ENCODE measurements around the gene CNTNAP2.

Gene CNTNAP2

DNA sequence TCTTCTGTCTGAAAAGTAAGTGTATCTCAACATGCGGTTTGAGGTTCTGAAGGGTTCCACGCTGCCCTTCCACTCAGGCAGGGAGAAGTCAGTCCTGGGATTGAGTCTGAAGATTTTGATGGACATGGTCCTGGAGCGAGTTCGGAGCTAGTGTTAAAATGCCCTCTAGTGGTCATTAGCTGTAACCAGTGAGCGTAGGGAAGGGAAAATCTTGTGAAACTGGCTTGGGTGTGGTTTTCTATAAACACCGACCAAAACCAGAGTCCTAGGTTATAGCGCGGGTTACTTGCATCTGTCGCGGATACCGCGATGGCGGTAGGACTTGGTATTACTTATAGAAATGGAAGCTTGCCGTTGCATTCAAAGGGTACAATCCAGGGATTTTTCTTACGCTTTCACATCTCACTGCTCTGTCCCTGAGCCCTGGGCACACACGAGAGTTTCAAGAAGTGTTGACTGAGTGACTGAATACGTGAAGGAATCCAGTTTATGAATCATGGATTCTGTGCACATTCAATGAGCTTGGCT is 2125.8 kb downstream of the CNTNAP2 start:
- DNase-seq = peak; percentile 43

DNA sequence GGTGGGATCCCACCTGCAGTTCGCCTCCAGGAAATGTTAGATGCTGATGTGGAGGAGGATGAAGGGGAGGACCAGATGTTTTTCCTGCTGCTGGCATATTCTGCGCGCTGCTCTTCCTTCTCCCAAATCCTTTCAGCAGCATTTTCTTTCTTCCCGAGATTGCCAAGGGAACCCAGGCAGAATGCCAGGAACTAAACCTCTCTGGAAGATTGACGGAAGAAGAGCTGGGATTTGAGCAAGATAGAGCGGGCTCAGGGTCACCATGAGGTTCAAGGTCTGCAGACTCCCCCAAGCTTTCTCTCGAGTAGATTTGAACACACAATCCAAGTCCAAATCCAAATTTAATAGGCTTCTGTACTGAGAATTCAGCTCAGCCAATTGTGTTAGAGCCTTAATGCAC is 2128.8 kb downstream of the CNTNAP2 start:
- DNase-seq = no peak

DNA sequence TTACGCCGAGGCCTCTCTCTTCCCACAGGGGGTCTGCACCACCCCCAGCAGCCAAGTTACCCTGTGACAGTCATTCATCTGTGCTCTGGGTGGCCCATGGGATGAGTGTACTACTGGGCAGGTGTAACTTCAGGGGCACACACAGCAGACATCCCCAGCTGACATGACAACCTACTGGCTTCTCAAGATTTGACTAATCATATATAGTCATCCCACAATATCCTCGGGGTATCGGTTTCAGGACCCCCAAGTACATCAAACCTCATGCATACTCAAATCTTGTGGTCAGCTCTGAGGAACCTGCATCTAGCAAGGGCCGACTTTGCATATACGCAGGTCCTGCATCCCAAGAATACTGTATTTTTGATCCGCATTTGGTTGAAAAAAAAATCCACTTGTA is 2137.0 kb downstream of the CNTNAP2 start:
- no peak for DNase-seq

DNA sequence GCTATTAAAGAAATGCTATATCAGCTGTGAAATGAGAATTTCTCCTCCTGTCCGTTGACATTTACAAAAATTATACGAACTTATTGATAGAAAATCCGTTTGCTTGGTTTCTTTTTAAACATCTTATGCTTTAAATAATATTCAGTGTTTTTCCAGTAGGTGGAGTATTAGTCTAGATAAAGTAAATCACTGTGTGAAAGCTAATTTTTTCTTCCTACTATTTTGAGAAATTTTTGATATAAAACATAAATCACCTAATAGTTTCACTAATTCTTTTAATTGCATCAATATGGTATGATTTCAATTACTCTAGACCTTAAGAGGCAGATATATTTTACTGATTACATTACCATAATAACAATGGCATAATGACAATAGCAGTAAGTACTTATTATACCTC is 2138.7 kb downstream of the CNTNAP2 start:
- DNase-seq = no peak

DNA sequence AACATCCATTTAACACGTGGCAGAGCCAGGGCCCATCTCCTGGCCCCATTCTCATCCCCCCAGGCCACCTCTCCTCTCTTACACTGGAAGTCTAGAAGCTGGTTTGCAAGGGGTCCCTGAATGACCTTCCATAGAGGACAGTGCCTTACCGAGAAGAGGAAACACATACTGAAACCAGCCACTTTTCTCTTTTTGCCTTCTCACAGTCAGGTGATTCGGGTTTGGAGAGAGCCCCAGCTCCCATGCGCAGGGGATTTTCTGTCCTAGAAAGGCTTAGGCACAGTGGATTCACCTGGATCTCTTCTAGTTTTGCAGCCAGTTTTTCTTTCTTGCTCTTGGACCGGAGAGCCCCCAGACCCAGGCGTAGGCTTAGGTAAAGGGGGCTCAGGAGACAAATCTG is 2139.8 kb downstream of the CNTNAP2 start:
- no peak for DNase-seq

DNA sequence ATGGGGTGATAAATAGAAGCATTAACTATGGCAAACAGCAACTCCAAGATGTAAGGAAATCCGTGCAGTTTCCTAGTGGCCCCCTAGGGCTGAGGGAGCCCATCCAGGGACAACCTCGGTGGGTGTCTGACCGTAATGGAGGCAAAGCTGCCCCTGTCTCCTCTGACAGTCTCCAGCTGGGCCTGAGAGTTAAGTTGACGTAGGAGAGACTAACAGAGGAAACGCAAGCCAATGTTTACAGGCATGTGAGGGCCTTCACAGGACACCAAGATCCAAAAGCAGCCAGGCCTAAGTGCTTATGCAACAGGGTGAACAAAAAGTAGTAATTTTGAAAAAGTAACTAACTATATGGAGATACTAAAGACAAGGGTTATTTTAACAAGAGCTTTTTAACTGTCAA is 2144.0 kb downstream of the CNTNAP2 start:
- no peak for DNase-seq

DNA sequence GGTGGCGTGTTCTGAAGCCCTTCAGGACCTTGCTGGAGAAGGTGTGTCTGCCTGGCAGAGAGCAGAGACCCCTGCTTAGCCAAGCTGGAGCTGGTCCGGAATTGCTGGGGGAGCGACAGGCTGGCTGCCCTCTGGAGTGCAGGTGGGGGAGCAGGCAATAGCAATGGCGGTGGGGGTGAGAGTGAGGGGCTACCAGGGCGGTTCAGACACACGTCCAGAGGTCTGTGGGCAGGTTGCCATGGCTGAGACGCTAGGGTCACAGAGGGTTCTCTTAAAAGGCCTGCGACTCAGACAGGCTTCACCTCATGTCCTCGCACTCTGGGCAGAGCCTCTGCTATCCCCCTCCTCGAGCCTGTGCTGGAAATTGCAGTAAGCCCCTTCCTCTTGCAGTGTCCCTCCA is 2144.9 kb downstream of the CNTNAP2 start:
- no peak for DNase-seq

DNA sequence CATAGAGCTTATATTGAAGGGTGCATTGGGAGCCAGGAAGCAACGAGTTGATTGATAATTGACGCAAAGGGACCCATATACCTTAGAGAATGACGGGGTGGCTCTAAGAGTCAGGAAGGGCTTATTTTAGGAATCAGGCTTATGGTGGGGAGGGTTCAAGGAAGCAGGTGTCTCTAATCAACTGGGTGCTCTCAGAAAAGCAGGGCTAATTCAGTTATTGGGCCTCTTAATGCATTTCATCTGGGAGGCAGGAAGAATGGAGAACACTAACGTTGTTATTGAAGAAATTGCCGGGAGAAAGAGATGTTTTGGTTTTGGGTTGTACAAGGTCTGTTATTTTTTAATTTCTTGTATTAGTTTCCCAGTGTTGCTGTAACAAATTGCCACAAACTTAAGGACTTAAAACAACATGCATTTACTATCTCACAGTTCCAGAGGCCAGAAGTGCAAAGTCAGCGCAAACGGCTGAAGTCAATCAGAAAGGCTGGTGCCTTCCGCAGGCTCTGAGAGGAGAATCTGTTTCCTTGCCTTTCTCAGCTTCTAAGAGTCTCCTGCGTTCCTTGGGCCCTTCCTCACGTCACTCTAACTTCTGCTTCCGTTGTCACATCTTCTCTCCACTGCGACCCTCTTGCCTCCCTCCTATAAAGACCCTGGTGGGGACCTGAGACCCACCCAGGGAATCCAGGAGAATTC is 2145.5 kb downstream of the CNTNAP2 start:
- no peak for DNase-seq

DNA sequence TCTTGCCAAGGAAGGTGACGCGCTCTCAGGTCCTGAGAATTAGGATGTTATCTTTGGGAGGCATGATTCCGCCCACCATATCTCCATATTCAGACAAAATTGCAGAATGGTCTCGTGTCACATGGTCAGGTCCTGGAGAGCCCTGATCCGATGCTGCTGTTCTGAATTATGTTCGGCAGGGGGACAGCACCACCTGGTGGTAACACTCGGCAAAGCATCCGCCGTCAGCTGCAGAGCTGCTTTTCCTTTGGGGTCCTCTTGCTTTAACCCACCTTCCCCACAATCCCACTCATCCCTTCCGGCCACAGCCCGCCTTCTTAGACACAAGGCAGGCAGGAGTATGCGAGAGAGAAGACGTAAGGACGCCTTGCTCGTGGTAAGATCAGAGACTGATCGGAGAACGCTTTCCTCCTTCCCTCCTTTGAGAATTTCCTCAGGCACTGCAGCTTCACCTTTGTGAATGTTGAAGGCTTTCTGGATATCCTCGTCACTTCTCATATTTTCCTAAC is 2146.2 kb downstream of the CNTNAP2 start:
- DNase-seq = peak; percentile 76

DNA sequence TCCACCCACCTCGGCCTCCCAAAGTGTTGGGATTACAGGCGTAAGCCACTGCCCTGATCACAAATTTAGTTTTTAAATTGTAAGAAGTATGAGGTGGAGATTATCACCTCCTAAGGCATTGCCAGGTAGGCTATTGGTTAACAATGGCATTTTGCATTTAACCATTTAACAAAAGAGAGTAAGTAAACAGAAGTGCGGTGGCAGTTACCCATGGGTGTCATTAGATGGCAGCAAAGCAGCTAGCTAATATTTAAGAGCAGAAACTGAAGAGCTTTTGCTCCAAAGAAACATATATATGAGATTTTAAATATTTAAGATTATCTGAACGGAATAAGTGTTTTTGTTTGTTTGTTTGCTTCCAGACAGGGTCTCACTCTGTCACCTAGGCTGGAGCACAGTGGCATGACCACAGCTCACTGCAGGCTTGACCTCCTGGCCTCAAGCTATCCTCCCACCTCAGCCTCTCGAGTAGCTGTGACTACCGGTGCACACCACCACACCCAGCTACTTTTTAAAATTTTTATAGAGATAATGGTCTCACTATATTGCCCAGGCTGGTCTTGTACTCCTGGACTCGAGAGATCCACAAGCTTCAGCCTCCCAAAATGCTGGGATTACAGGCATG is 2148.4 kb downstream of the CNTNAP2 start:
- no peak for DNase-seq

DNA sequence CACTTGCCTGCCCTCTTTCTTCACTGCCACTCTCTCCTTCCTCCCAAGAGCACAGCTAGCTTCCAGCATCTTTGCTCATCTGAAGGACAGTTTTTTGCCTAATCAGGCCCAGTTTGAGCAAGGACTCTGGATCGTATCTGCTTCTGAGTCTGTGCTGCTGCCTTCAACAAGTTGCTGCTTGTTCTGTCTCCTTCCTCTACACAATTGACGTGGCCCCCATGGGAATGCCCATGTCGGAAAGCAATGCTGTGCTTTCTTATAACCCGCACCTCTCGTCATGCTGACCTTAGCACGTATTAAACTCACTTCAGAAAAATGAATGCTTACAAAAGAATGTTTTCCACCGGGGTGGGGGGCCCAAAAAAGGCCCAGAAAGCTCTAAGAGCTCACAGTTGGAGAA is 2149.3 kb downstream of the CNTNAP2 start:
- no peak for DNase-seq

DNA sequence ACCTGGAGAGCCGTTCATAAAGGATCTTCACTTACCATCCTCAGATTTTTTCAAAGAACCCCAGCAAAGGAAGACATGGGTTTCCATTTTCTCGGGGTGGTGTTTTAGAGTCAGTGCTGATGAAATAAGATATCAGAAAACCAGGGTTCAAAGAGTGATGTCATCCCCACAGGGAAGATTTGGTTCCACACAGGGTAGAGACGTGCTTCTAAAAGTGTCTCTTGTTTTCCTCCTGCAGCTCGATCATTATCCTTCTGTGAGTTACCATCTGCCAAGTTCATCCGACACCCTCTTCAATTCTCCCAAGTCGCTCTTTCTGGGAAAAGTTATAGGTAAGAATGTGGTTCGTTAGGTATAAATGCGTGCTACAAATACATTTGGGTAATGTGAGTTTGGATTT is 2150.2 kb downstream of the CNTNAP2 start:
- no peak for DNase-seq

DNA sequence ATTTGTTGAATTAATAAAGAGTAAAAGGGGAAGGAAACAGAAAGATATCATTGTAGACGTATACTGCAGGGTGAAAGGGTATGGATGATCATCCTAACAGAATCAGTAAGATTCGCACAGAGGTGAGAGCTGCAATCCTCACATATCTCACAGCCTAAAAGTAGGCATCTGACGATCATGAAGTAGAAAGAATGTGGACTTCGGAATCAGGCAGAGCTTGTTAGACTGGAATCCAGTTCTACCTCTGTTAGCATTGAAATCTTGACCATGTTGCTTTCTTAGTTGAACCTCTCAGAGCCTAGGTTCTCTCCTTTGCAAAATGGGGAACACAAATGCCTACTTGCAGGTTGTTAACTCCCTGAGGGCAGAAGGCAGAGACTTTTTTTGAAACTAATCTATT is 2154.0 kb downstream of the CNTNAP2 start:
- no peak for DNase-seq

DNA sequence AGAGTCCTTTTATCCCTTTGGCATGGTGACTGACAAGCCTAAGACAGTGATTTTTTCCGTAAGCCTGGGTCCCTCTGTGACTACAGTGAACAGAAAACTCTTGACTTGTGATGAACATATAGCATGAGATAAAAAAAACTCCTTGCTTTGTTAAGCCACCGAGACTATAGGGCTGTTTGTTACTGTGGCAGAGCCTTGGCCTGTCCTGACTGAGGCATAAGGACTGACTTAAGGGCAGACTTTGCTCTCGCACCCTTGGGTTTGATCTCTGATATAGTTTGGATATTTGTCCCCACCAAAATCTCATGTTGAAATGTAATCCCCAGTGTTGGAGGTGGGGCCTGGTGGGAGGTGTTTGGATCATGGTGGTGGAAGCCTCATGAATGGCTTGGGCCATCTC is 2157.5 kb downstream of the CNTNAP2 start:
- no peak for DNase-seq

DNA sequence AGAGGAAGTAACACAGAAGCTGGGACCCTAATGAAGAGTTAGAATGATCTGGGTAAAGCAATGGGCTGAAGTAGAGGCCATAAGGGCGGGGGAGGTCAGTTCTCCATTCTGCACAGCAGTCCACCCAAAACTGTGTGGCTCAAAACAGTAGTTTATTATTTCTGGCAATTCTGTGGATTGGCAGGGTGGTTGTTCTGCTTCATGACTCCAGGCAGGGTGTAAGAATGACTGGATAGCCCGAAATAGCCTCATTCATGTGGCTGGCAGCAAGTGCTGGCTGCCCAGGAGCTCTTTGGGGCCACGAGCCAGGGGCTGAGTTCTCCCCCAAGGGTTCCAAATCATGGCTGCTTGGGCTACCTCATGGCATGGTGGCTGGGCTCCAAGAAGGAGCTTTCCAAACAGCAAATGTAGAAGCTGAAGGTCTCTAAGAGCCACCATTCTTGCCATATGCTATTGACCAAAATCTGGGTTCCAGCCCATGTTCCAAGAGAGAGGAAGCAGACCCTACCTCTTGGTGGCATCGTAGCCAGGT is 2158.8 kb downstream of the CNTNAP2 start:
- no peak for DNase-seq

DNA sequence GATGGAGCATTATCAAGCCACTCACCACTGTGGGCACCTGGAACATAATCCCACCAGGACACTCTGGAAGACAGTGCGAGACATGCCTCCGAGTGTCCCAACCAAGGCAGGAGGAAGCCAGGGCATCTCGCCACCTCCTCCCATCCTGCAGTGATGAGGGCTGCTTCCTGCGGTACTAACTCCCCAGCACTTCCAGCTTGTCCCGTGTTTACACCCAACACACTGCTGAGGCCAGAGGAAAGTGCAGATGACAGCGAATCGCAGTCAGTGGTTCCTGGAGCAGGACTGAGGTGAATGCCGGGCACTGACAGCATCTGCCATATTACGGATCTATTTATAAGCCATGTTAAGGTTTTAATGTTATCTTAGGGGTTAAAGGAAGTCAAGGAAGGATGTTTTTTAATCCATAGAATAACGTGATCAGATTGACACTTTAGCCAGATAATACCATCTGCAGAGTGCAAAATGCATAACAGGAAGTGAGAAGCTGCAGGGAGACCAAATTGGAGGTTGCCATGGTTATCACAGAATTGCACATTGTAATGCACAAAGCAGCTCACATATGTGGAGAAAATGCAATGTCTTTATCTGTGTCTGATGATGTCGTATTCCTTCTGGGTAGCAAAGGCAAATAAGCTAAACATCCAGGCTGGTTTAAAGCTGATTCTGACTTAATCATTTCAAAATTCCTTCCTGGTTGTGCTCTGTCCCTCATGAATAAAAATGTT is 2159.9 kb downstream of the CNTNAP2 start:
- DNase-seq = no peak

DNA sequence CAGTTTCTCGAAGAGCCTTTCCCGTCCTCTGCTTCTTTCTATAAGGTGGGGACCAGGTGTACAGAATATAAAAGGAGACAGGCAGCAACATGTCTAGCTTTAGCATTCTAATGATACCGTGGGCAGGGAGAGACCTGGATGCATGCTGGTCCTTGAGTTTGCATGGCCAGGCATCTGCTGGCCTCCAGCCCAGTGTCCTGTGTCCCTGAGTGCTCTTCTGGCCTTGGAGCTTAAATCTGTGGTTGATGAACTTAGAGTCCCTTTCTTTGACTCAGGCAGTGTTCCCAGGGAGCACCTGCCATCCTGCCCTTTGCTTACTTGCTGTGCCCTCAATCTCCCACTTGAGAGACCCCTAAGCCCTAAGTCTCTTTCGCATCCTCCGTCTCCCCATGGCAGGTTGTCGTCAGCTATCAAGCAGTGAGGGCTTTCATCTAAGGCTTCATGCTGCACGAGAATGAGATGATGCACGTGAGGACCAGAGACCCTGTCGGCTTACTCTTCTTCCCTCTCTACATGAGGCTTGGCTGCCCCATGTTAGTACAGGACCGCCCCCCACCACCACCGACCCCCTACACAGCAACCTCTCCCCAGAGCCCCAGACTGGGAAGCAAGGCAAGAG is 2160.6 kb downstream of the CNTNAP2 start:
- DNase-seq = no peak

DNA sequence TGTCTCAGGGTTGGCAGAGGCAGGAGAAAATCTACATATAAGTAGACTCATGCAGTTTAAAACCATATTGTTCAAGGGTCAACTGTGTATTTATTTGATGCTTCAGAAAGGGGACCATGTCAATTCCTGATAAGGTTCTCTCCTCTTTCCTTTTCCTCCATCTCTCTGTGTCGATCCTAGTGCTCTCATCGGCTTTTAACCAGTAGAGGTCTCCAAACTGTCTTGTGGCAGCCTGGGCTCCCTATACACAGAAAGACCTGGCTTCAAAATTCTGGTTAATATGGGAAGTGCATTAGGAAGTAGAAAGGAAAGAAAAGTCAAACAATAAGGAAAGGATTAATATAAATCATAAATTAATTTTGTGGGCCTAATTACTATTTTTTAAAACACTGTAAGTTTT is 2169.5 kb downstream of the CNTNAP2 start:
- no peak for DNase-seq

DNA sequence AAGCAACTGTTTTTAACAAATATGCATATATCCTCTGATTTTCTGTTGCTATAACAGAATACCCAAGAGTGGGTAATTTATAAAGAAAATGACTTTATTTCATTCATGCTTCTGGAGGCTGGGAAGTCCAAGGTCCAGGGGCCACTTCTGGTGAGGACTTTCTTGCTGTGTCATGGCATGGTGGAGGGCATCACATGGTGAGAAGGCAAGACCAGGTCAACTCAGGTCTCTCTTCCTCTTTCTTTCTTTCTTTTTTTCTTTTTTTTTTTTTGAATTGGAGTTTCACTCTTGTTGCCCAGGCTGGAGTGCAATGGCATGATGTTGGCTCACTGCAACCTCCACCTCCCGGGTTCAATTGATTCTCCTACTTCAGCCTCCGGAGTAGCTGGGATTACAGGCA is 2170.9 kb downstream of the CNTNAP2 start:
- no peak for DNase-seq

DNA sequence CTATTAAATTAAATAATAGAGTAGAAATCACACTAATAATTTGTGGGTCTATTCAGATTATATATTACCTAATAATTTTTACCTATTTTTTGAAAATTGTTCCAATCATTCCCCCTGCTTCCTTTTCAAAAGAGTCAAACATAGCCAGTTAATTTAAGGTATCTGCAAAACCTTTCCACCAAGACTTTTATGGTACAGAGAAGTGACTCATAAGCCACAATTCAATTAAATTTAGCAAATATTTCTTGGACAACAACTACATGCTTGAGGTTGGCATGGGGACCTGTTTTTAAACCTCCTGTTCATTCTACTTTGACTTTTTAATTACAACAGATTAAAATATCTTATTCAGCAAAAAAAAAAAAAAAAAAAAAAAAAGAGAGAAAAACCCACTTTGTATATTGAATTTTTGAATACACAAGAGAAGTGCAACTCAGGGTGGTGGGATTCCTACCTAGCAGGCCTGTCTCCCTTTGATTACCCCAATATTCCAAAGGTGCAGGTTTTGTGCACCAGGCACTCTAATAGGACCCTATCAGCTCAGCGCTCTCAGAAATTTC is 2172.1 kb downstream of the CNTNAP2 start:
- DNase-seq = no peak

DNA sequence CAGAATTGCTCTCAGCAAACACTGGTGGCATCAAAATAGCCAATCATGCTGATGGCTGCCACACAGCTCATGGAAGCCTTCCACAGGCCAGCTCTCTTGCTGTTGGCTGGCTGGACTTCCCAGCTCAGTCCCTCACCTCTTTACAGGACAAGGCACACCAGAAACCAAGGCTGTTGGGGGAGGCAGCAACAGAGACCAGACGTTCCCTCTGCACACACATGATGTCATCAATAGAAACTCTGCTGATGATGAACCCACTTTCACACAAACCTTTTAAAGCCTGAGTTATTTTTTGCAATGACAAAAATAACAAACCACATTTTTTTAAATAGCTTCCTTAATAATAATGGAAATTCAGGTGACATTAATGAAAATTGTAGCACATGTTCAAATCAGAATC is 2173.0 kb downstream of the CNTNAP2 start:
- no peak for DNase-seq

DNA sequence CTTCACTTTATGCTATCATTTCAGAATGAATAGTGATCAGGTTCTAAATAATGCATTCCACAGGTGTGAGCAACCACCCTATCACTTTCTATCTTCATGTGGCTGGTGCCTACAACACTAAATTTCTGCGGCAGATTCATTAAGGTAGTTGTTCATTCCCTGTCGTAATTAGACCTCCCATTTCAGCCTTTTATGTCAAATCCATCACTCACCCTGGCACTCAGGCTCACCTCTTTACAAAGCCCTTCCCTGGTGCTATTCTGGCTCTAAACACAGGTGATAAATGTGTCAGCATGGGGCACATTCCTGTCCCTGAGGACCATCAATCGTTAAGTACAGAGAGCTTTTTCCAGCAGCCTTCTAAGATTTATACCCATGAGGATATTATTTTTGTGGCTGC is 2173.9 kb downstream of the CNTNAP2 start:
- DNase-seq = no peak

DNA sequence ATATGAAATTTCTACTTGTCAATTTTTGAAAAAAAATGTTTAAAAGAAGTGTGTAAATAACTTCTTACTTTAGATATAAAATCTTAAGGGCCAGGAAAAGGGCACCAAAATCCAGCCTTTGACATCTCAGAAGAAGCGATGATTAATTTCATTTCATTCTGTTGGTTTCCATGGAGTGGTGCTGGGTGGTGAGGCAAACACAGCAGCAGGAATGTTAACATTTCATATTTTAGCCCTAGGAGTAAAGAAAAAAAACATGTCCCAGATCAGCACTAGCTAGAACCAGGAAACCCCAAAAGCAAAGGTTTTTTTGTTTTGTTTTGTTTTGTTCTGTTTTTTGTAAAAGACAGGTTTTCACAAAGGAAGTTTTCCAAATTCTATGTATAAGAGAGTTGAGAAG is 2175.2 kb downstream of the CNTNAP2 start:
- no peak for DNase-seq

Measured in right hindlimb (tissue), 1 donor.